Activated CD4-positive, alpha-beta T cell treated with anti-CD3 and anti-CD28 coated beads, Interleukin-2, amount 10 ng/mL, durations not matched to agents 24 days and 14 days (primary cell): ENCODE data around the gene CD69. TPM values are rescaled to one million over a fixed set of nuclear protein-coding genes. Genes with fewer than 3 reads are reported as not detected.
A peak's percentile ranks its signal among the peaks of the same experiment; 100 is the strongest.

Experiments
- DNase-seq: peaks from one replicate; pipeline ENCODE4 v3.0.0; 2022
- H3K27ac Mint-ChIP-seq: one replicate; pipeline ENCODE4 v1.8.0; 2022; ENCODE audit warnings: mild to moderate bottlenecking, mixed read lengths
- H3K27me3 Mint-ChIP-seq: one replicate; pipeline ENCODE4 v1.8.0; 2022; ENCODE audit warnings: mixed read lengths
- H3K36me3 Mint-ChIP-seq: one replicate; pipeline ENCODE4 v1.8.0; 2022; ENCODE audit warnings: low read depth, mild to moderate bottlenecking, mixed read lengths
- H3K4me1 Mint-ChIP-seq: one replicate; pipeline ENCODE4 v1.8.0; 2021; ENCODE audit warnings: mixed read lengths
- H3K4me3 Mint-ChIP-seq: one replicate; pipeline ENCODE4 v1.8.0; 2022; ENCODE audit warnings: mild to moderate bottlenecking, moderate library complexity, mixed read lengths
- H3K9me3 Mint-ChIP-seq: one replicate; pipeline ENCODE4 v1.8.0; 2021; ENCODE audit warnings: mixed read lengths
- intact Hi-C: fragments of 100-400 bp; cut with micrococcal nuclease; formaldehyde crosslinking; loops from one replicate; pipeline ENCODE4 v1.15.1; 2023
- total RNA-seq: library from RNA; stranded (reverse); gene quantifications from 2 replicates; pipeline ENCODE4 v1.2.3, GENCODE V29; 2022

Gene CD69
- total RNA-seq, 1 donor from 2014 or later, result 111 TPM

GRCh38 chr12:9792961-9793617 lies 32.4 kb upstream of the CD69 start:
- intact Hi-C loops, result loop anchor here (1.0 kb wide), 1 partner anchor 18 kb away; no protein-coding TSS in a partner anchor
- Mint-ChIP-seq H3K36me3 (peaks cover 7% of the 10 kb centered on the region), H3K27me3 (no peaks in the 10 kb centered on the region)

GRCh38 chr12:9792185-9792900 lies 31.6 kb upstream of the CD69 start:
- H3K9me3 Mint-ChIP-seq, result peaks cover 11% of the 10 kb centered on the region
- intact Hi-C loops, result no loop called here
- H3K4me3 Mint-ChIP-seq, result peak overlapping the region; percentile 72
- no peak for DNase-seq
- H3K27me3 Mint-ChIP-seq, result no peaks in the 10 kb centered on the region
- peaks cover 61% of the 10 kb centered on the region for H3K4me1 Mint-ChIP-seq
- peaks cover 7% of the 10 kb centered on the region for H3K36me3 Mint-ChIP-seq
- H3K27ac Mint-ChIP-seq, result peak overlapping the region; percentile 89

More at GRCh38 chr12:9792961-9793617, 32.4 kb upstream of the CD69 start:
- Mint-ChIP-seq H3K9me3 (peaks cover 11% of the 10 kb centered on the region), H3K4me1 (peaks cover 64% of the 10 kb centered on the region), H3K4me3 (peak overlapping the region; percentile 72), H3K27ac (peak overlapping the region; percentile 89)
- DNase-seq, result peak; percentile 74

- Mint-ChIP-seq H3K4me3 (no peak overlapping the region), H3K27ac (no peak overlapping the region), H3K36me3 (peaks cover 10% of the 10 kb centered on the region), H3K4me1 (peaks cover 22% of the 10 kb centered on the region), H3K27me3 (no peaks in the 10 kb centered on the region), H3K9me3 (peaks cover 17% of the 10 kb centered on the region)
- intact Hi-C loops, result no loop called here
- DNase-seq, result no peak
These were observed 26.3 kb upstream of the CD69 start for GRCh38 chr12:9786726-9787717.

- Mint-ChIP-seq H3K4me1 (peaks cover 20% of the 10 kb centered on the region), H3K4me3 (no peak overlapping the region), H3K27me3 (no peaks in the 10 kb centered on the region), H3K9me3 (peaks cover 24% of the 10 kb centered on the region), H3K27ac (no peak overlapping the region), H3K36me3 (peaks cover 13% of the 10 kb centered on the region)
- no peak for DNase-seq
- intact Hi-C loops, result no loop called here
These were observed 24.1 kb upstream of the CD69 start for GRCh38 chr12:9784816-9785215.

GRCh38 chr12:9784326-9784725 lies 23.6 kb upstream of the CD69 start:
- Mint-ChIP-seq H3K9me3 (peaks cover 24% of the 10 kb centered on the region), H3K4me1 (peaks cover 23% of the 10 kb centered on the region), H3K27ac (no peak overlapping the region), H3K36me3 (peaks cover 14% of the 10 kb centered on the region), H3K27me3 (no peaks in the 10 kb centered on the region), H3K4me3 (no peak overlapping the region)
- DNase-seq, result no peak
- intact Hi-C loops, result no loop called here

GRCh38 chr12:9782547-9783382 lies 22.1 kb upstream of the CD69 start:
- peaks cover 16% of the 10 kb centered on the region for H3K36me3 Mint-ChIP-seq
- peaks cover 32% of the 10 kb centered on the region for H3K9me3 Mint-ChIP-seq
- DNase-seq, result no peak
- no peak overlapping the region for H3K27ac Mint-ChIP-seq
- no peaks in the 10 kb centered on the region for H3K27me3 Mint-ChIP-seq
- peaks cover 34% of the 10 kb centered on the region for H3K4me1 Mint-ChIP-seq
- H3K4me3 Mint-ChIP-seq, result no peak overlapping the region
- intact Hi-C loops, result no loop called here

- Mint-ChIP-seq H3K9me3 (peaks cover 32% of the 10 kb centered on the region), H3K27ac (peak overlapping the region; percentile 52), H3K27me3 (no peaks in the 10 kb centered on the region), H3K4me3 (peak overlapping the region; percentile 40), H3K4me1 (peaks cover 44% of the 10 kb centered on the region), H3K36me3 (peaks cover 16% of the 10 kb centered on the region)
- DNase-seq, result no peak
- intact Hi-C loops, result no loop called here
These were observed 20.7 kb upstream of the CD69 start for GRCh38 chr12:9781360-9781759.

GRCh38 chr12:9779209-9779608 lies 18.5 kb upstream of the CD69 start:
- DNase-seq, result no peak
- Mint-ChIP-seq H3K27me3 (no peaks in the 10 kb centered on the region), H3K36me3 (peaks cover 16% of the 10 kb centered on the region), H3K27ac (no peak overlapping the region), H3K4me1 (peaks cover 63% of the 10 kb centered on the region), H3K4me3 (no peak overlapping the region), H3K9me3 (peaks cover 32% of the 10 kb centered on the region)
- intact Hi-C loops, result no loop called here

- Mint-ChIP-seq H3K36me3 (peaks cover 13% of the 10 kb centered on the region), H3K27ac (no peak overlapping the region), H3K27me3 (no peaks in the 10 kb centered on the region), H3K9me3 (peaks cover 27% of the 10 kb centered on the region), H3K4me1 (peaks cover 80% of the 10 kb centered on the region), H3K4me3 (no peak overlapping the region)
- intact Hi-C loops, result no loop called here
- DNase-seq, result peak; percentile 60
These were observed 16.1 kb upstream of the CD69 start for GRCh38 chr12:9776781-9777180.

GRCh38 chr12:9773216-9773877 lies 12.6 kb upstream of the CD69 start:
- Mint-ChIP-seq H3K9me3 (peaks cover 3% of the 10 kb centered on the region), H3K4me3 (peak overlapping the region; percentile 60), H3K36me3 (peaks cover 3% of the 10 kb centered on the region), H3K27ac (peak overlapping the region; percentile 74), H3K4me1 (peaks cover 76% of the 10 kb centered on the region), H3K27me3 (no peaks in the 10 kb centered on the region)
- intact Hi-C loops, result no loop called here
- no peak for DNase-seq

- Mint-ChIP-seq H3K4me1 (peaks cover 48% of the 10 kb centered on the region), H3K27ac (no peak overlapping the region), H3K36me3 (peaks cover 26% of the 10 kb centered on the region), H3K9me3 (peaks cover 5% of the 10 kb centered on the region), H3K4me3 (no peak overlapping the region), H3K27me3 (peaks cover 5% of the 10 kb centered on the region)
- intact Hi-C loops, result no loop called here
- peak; percentile 65 for DNase-seq
These were observed 2.3 kb upstream of the CD69 start for GRCh38 chr12:9763025-9763424.

- intact Hi-C loops, result no loop called here
- Mint-ChIP-seq H3K27ac (peak overlapping the region; percentile 81), H3K36me3 (peaks cover 32% of the 10 kb centered on the region), H3K27me3 (peaks cover 5% of the 10 kb centered on the region), H3K4me1 (peaks cover 46% of the 10 kb centered on the region), H3K4me3 (peak overlapping the region; percentile 94), H3K9me3 (peaks cover 5% of the 10 kb centered on the region)
- no peak for DNase-seq
These were observed 1.7 kb upstream of the CD69 start for GRCh38 chr12:9762369-9762768.
